ENCODE data around the gene SLC22A12.
"Not testable (repeated sequence)": the region's sequence is repeated elsewhere in the genome, so short reads cannot be mapped to it uniquely, and the experiment has no call there.

Gene SLC22A12

GRCh38 chr11:64592656-64593055 is 1.6 kb downstream of the SLC22A12 start:
- no peak for TF ChIP-seq CTCF (IDR thresholded peaks at IDR 0.05; ENCODE audit: control extremely low read depth, extremely low read depth, low read depth, missing control alignments)
- ChIA-PET POLR2A (no interaction called here), CTCF (no interaction called here)
- no peak for DNase-seq (ENCODE audit: extremely low spot score)

GRCh38 chr11:64593156-64594105 is 2.4 kb downstream of the SLC22A12 start:
- ChIA-PET POLR2A (no interaction called here), CTCF (no interaction called here)
- no peak for TF ChIP-seq CTCF (IDR thresholded peaks at IDR 0.05; ENCODE audit: control extremely low read depth, extremely low read depth, low read depth, missing control alignments)
- DNase-seq (ENCODE audit: extremely low spot score), result no peak

GRCh38 chr11:64594159-64594939 is 3.3 kb downstream of the SLC22A12 start:
- ChIA-PET POLR2A (no interaction called here), CTCF (no interaction called here)
- DNase-seq (ENCODE audit: extremely low spot score), result no peak
- TF ChIP-seq CTCF (IDR thresholded peaks at IDR 0.05; ENCODE audit: control extremely low read depth, extremely low read depth, low read depth, missing control alignments), result no peak

GRCh38 chr11:64595922-64596321 is 4.9 kb downstream of the SLC22A12 start:
- POLR2A ChIA-PET; DNase-seq (ENCODE audit: extremely low spot score); CTCF ChIA-PET: not testable (repeated sequence)

GRCh38 chr11:64597671-64598101 is 6.7 kb downstream of the SLC22A12 start:
- POLR2A ChIA-PET, result no interaction called here
- no peak for TF ChIP-seq CTCF (IDR thresholded peaks at IDR 0.05; ENCODE audit: control extremely low read depth, extremely low read depth, low read depth, missing control alignments)
- CTCF ChIA-PET, result interaction anchor here (1.0 kb wide), 1 partner anchor 149 kb away, joined by 3 read pairs; no protein-coding TSS in a partner anchor
- DNase-seq (ENCODE audit: extremely low spot score), result no peak

GRCh38 chr11:64598106-64598796 is 7.2 kb downstream of the SLC22A12 start:
- DNase-seq (ENCODE audit: extremely low spot score), result no peak
- ChIA-PET POLR2A (interaction anchor here (0.6 kb wide), 1 partner anchor 603 kb away, joined by 4 read pairs; no protein-coding TSS in a partner anchor), CTCF (interaction anchor here (1.0 kb wide), 1 partner anchor 149 kb away, joined by 3 read pairs; no protein-coding TSS in a partner anchor)
- TF ChIP-seq CTCF (IDR thresholded peaks at IDR 0.05; ENCODE audit: control extremely low read depth, extremely low read depth, low read depth, missing control alignments), result no peak
